Measurements from ENCODE around the gene HMG20A. TPM values are rescaled to one million over a fixed set of nuclear protein-coding genes. Genes with fewer than 3 reads are reported as not detected.

The HMG20A gene
- polyA plus RNA-seq, 1 experiment: 31.0 TPM

- ChIA-PET POLR2A (no interaction called here), CTCF (interaction anchor here (1.6 kb wide), 1 partner anchor 12 kb away, joined by 4 read pairs; no protein-coding TSS in a partner anchor)
- no peak for DNase-seq (ENCODE audit: low read depth)
- TF ChIP-seq CTCF (IDR thresholded peaks at IDR 0.05; ENCODE audit: insufficient read depth, low read depth, low read length): no peak
- H3K36me3 ChIP-seq (ENCODE audit: control insufficient read depth, insufficient read depth, low read length): no peaks in the 10 kb centered on the region
- H3K27me3 ChIP-seq (ENCODE audit: control insufficient read depth, insufficient read depth, low read length): no peaks in the 10 kb centered on the region
- no peak overlapping the region for H3K4me3 ChIP-seq (ENCODE audit: low read depth, low read length)
These were observed 40.7 kb upstream of the HMG20A start for GRCh38 chr15:77380033-77380432.

DNA sequence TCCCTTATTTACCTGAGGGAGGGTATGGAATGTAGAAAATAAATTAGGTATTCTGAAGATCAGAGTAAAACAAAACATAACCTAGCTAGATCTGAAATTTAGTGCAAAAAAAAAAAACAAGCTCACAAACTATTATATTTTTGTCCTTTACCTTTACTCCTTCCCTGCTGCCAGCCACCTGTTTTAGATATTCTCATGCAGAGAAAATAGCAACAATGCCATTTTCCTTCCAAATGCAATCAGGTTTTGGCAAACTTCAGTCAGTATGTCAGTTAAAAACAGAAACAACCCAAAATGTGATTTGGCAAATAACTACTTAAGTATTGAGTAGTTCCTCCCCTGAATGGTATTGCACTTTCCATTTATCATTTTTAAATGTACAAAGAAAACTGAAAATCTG lies 36.6 kb upstream of the HMG20A start:
- Histone ChIP-seq H3K4me3 (ENCODE audit: low read depth, low read length) (no peak overlapping the region), H3K36me3 (ENCODE audit: control insufficient read depth, insufficient read depth, low read length) (no peaks in the 10 kb centered on the region), H3K27me3 (ENCODE audit: control insufficient read depth, insufficient read depth, low read length) (no peaks in the 10 kb centered on the region)
- DNase-seq (ENCODE audit: low read depth): no peak
- no peak for TF ChIP-seq CTCF (IDR thresholded peaks at IDR 0.05; ENCODE audit: insufficient read depth, low read depth, low read length)
- CTCF ChIA-PET: interaction anchor here (1.7 kb wide), 1 partner anchor 18 kb away, joined by 3 read pairs; no protein-coding TSS in a partner anchor
- POLR2A ChIA-PET: no interaction called here

- no peak for DNase-seq (ENCODE audit: low read depth)
- Histone ChIP-seq H3K36me3 (ENCODE audit: control insufficient read depth, insufficient read depth, low read length) (no peaks in the 10 kb centered on the region), H3K4me3 (ENCODE audit: low read depth, low read length) (no peak overlapping the region), H3K27me3 (ENCODE audit: control insufficient read depth, insufficient read depth, low read length) (no peaks in the 10 kb centered on the region)
- ChIA-PET CTCF (interaction anchor here (1.7 kb wide), 1 partner anchor 19 kb away, joined by 3 read pairs; no protein-coding TSS in a partner anchor), POLR2A (no interaction called here)
- TF ChIP-seq CTCF (IDR thresholded peaks at IDR 0.05; ENCODE audit: insufficient read depth, low read depth, low read length): no peak
These were observed 35.9 kb upstream of the HMG20A start for GRCh38 chr15:77384589-77385359.

DNA sequence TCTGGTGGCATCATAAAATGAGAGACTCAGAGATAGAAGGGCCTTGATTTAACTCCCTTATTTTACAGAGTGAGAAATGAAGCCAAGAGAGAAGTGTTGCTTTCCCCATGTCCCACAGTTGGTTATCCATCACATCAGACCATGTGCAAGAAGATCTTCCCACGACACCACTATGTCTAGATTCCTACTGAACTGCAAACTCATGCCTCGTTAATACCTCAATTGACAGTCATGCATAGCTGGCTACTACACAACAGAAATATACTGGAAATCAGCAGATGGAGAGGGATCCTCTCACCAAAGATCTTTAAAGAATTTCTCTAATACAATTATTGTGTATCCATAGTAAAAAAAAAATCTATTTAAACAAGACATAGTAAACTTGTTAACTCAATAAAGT lies 34.1 kb upstream of the HMG20A start:
- no peak for TF ChIP-seq CTCF (IDR thresholded peaks at IDR 0.05; ENCODE audit: insufficient read depth, low read depth, low read length)
- Histone ChIP-seq H3K36me3 (ENCODE audit: control insufficient read depth, insufficient read depth, low read length) (no peaks in the 10 kb centered on the region), H3K4me3 (ENCODE audit: low read depth, low read length) (no peak overlapping the region), H3K27me3 (ENCODE audit: control insufficient read depth, insufficient read depth, low read length) (no peaks in the 10 kb centered on the region)
- ChIA-PET CTCF (no interaction called here), POLR2A (no interaction called here)
- no peak for DNase-seq (ENCODE audit: low read depth)

DNA sequence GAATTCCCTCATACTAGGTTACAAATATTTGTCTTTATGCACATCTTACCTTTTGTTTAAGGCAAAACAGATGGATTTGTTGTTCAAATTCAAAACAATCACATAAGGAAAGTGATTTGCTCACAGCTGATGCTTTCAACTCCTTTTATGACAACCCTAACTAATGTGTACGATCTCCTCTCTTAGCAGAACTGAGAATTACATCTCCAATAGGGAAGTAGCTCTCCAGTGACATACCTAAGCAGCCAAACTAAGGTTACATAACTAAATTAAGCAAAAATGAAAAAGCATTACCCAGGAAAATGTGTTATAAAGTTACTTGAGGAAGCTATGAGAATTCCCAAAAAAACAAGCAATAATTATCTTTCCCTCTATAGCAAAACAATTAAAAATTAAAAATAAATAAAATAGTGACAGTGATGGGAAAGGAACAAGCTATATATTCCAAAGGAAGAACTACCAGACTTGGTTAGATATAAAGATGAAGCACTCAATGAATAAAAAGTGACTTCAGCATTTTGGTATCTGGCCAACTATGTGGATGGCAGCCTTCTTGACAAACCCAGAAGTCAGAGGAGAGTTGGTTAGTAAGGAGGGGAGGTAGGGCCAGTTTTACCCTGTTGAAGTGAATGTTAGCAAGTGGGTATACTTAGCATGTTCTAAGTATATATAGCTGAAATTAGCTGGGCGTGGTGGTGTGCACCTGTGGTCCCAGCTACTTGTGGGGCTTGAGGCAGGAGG lies 33.2 kb upstream of the HMG20A start:
- CTCF ChIA-PET: no interaction called here
- POLR2A ChIA-PET: no interaction called here
- H3K4me3 ChIP-seq (ENCODE audit: low read depth, low read length): no peak overlapping the region
- no peak for DNase-seq (ENCODE audit: low read depth)
- H3K27me3 ChIP-seq (ENCODE audit: control insufficient read depth, insufficient read depth, low read length): no peaks in the 10 kb centered on the region
- no peaks in the 10 kb centered on the region for H3K36me3 ChIP-seq (ENCODE audit: control insufficient read depth, insufficient read depth, low read length)
- no peak for TF ChIP-seq CTCF (IDR thresholded peaks at IDR 0.05; ENCODE audit: insufficient read depth, low read depth, low read length)
